ENCODE results near the gene C19orf53. TPM values are rescaled to one million over a fixed set of nuclear protein-coding genes. Genes with fewer than 3 reads are reported as not detected.
A peak's percentile ranks its signal among the peaks of the same experiment; 100 is the strongest.

C19orf53 gene
- total and polyA plus RNA-seq, 2 of the 13 experiments (the other 11 are each of a cell fraction or from before 2014, with no cell fraction given) = 129 to 130 TPM

GRCh38 chr19:13764821-13765394 lies 9.3 kb upstream of the C19orf53 start (continued):
- TF ChIP-seq ZNF629 (CRISPR knock-in tag; conservative IDR thresholded peaks at IDR 0.05) = peak; percentile 84
- TF ChIP-seq ZNF34 (CRISPR knock-in tag; IDR thresholded peaks at IDR 0.05; ENCODE audit: borderline replicate concordance) = 0 out of 2 replicates have a peak, but pooled peaks have one; percentile 29
- no peak for TF ChIP-seq SNAPC5 (CRISPR knock-in tag; IDR thresholded peaks at IDR 0.05; ENCODE audit: borderline replicate concordance)
- no peak for TF ChIP-seq ZNF496 (CRISPR knock-in tag; IDR thresholded peaks at IDR 0.05; ENCODE audit: insufficient replicate concordance)

- H2AFZ ChIP-seq (ENCODE audit: low read length) = no peak overlapping the region
- POLR2A ChIA-PET = interaction anchor here (1.4 to 2.1 kb wide), 3 partner anchors 9 to 86 kb away, joined by 4 to 21 read pairs (median 19); partner anchors contain the start of gene C19orf53
- peak; percentile 62 for TF ChIP-seq ELF1 (CRISPR knock-in tag; IDR thresholded peaks at IDR 0.05)
- TF ChIP-seq ZNF350 (CRISPR knock-in tag; IDR thresholded peaks at IDR 0.05; ENCODE audit: borderline replicate concordance, low read depth) = peak; percentile 68
- TF ChIP-seq FOXP4 (CRISPR knock-in tag; IDR thresholded peaks at IDR 0.05) = peak; percentile 91
- peak; percentile 48; the same call in 1 of the 2 replicates for TF ChIP-seq ZNF225 (CRISPR knock-in tag; IDR thresholded peaks at IDR 0.05)
- TF ChIP-seq GABPA (IDR thresholded peaks at IDR 0.05; ENCODE audit: low read depth, low read length) = no peak
- peak; percentile 46 for TF ChIP-seq GABPA (CRISPR knock-in tag; IDR thresholded peaks at IDR 0.05; ENCODE audit: low read depth)
- no peak for TF ChIP-seq CREB1 (IDR thresholded peaks at IDR 0.05)
- peak; percentile 61; the same call in 1 of the 2 replicates for TF ChIP-seq CREB1 (CRISPR knock-in tag; IDR thresholded peaks at IDR 0.05)
- peak; percentile 46; the same call in 1 of the 2 replicates for TF ChIP-seq ZBTB20 (CRISPR knock-in tag; IDR thresholded peaks at IDR 0.05; ENCODE audit: borderline replicate concordance, low read depth)
- no peak for TF ChIP-seq SOX6 (IDR thresholded peaks at IDR 0.05)
- TF ChIP-seq SOX6 (CRISPR knock-in tag; IDR thresholded peaks at IDR 0.05) = peak; percentile 40; the same call in 1 of the 2 replicates
- TF ChIP-seq MYC (CRISPR knock-in tag; IDR thresholded peaks at IDR 0.05; ENCODE audit: borderline replicate concordance) = 0 out of 2 replicates have a peak, but pooled peaks have one; percentile 22
- peak; percentile 52; the same call in 1 of the 2 replicates for TF ChIP-seq ZBTB4 (CRISPR knock-in tag; IDR thresholded peaks at IDR 0.05; ENCODE audit: borderline replicate concordance)
Measured at GRCh38 chr19:13765395-13766094, 8.7 kb upstream of the C19orf53 start.

More at GRCh38 chr19:13765395-13766094, 8.7 kb upstream of the C19orf53 start:
- intact Hi-C loops (cut with micrococcal nuclease; ENCODE audit: unreplicated experiment) = no loop called here
- Histone ChIP-seq H3K9ac (ENCODE audit: insufficient read depth, low read depth, low read length) (peak overlapping the region; percentile 73), H3K4me3 (replicated peaks in 1 of 3; ENCODE audit: insufficient read depth in 1 of 3, low read depth in 2 of 3, low read length in 3 of 3) (peak overlapping the region; percentile 59 to 87 (median 75)), H3K4me2 (ENCODE audit: low read depth, low read length) (peak overlapping the region; percentile 94), H3K4me1 (ENCODE audit: insufficient read depth, low read length) (peaks cover 32% of the 10 kb centered on the region), H3K27me3 (ENCODE audit: control insufficient read depth in 1 of 2, insufficient read depth in 2 of 2, low read length in 2 of 2) (no peaks in the 10 kb centered on the region), H4K20me1 (ENCODE audit: insufficient read depth, low read length) (no peaks in the 10 kb centered on the region), H3K79me2 (ENCODE audit: insufficient read depth, low read length) (peaks cover 7% of the 10 kb centered on the region), H3K9me3 (ENCODE audit: low read length) (no peaks in the 10 kb centered on the region), H3K36me3 (replicated peaks in 1 of 2; ENCODE audit: control insufficient read depth in 1 of 2, insufficient read depth in 2 of 2, low read length in 2 of 2) (peaks cover 2 to 9% of the 10 kb centered on the region in 2 experiments; a peak in 2 of 5 replicates), H3K27ac (ENCODE audit: extremely low read length, insufficient read depth, low read length) (peak overlapping the region; percentile 56)
- CTCF ChIA-PET (ENCODE audit: low intra/inter-chr PET ratio, low total read pairs) = no interaction called here
- 22% methylated on average over 16 of the region's 19 CpGs for WGBS (ENCODE audit: low lambda C conversion rate)
- BruUV-seq (replicated peaks) = no TSS peak
- peak; percentile 67 for ATAC-seq
- peak; percentile 47 for DNase-seq (ENCODE audit: low spot score)
- in situ Hi-C loops (cut with HindIII; ENCODE audit: extremely low pct_ligation_motif_present, low pct_unique_long_range_greater_than_20kb) = loop anchor here (25.0 kb wide), 1 partner anchor 297 kb away; the partner anchor contains the start of genes MISP3 and PALM3
- peak; percentile 34 for FAIRE-seq

All from HepG2 (cell line).